H1 (cell line): ENCODE results near the gene GPR156. TPM values are rescaled to one million over a fixed set of nuclear protein-coding genes. Genes with fewer than 3 reads are reported as not detected.

Experiments
- KDM1A ChIP-seq: fragments of 200-600, 300-600 bp; sonication (generic); IDR thresholded peaks from 2 replicates; pipeline ENCODE4 v1.7.1; 2016; ENCODE audit warnings: mild to moderate bottlenecking, low read length, borderline replicate concordance
- RAD21 ChIP-seq, 2 experiments: IDR thresholded peaks in 1 of 2; conservative IDR thresholded peaks in 1 of 2; 2 replicates each; pipeline ENCODE4 v1.6.1; 2011; ENCODE audit warnings: low read depth in 2 of 2, low read length in 2 of 2, improper control_type of control experiment in 1 of 2, inconsistent platforms in 1 of 2, mild to moderate bottlenecking in 1 of 2, moderate library complexity in 1 of 2
- polyA plus RNA-seq, 7 experiments: library from polyadenylated mRNA; depleted of rRNA in 3 of 7; stranded (reverse) in 5 of 7; unstranded in 2 of 7; fragments of >200 nt in 5 of 7; fragments of 200-250 nt in 2 of 7; gene quantifications; 1 replicate in 5 of 7; 2 replicates in 1 of 7; 4 replicates in 1 of 7; pipeline versions ENCODE4 v1.2.1 to v1.2.3, GENCODE V29; 2011 to 2013; ENCODE audit warnings: missing spikeins in 2 of 7, mixed read lengths in 2 of 7
- total RNA-seq: library from RNA; stranded (reverse); fragmentation: NEBNext Ultra II Directional; extraction: Animal tissue kit (Norgen Biotek cat#: 25700); gene quantifications from 2 replicates; pipeline ENCODE4 v1.2.1, GENCODE V29; 2021

Gene GPR156
- total and polyA plus RNA-seq, 2 of the 8 experiments (the other 6 are each of a cell fraction or from before 2014, with no cell fraction given): 1.6 to 1.8 TPM

GRCh38 chr3:120196812-120197211 lies 88.2 kb downstream of the GPR156 start (continued):
- TF ChIP-seq RAD21 (IDR thresholded peaks at IDR 0.05 in 1 of 2, conservative IDR thresholded peaks at IDR 0.05 in 1 of 2; ENCODE audit: low read depth in 2 of 2, low read length in 2 of 2): no peak
- TF ChIP-seq KDM1A: no peak
